NCI-H524 treated with DMSO at 0.1 percent for 48 hours (cell line): ENCODE results near the gene ATOSB.

Source experiments
- DNase-seq: peaks from one replicate; lab custom pipeline; 2025; lab: John Stamatoyannopoulos, UW

The ATOSB gene

GRCh38 chr9:35112257-35113020 lies 3.2 kb downstream of the ATOSB start:
- no peak for DNase-seq

DNA sequence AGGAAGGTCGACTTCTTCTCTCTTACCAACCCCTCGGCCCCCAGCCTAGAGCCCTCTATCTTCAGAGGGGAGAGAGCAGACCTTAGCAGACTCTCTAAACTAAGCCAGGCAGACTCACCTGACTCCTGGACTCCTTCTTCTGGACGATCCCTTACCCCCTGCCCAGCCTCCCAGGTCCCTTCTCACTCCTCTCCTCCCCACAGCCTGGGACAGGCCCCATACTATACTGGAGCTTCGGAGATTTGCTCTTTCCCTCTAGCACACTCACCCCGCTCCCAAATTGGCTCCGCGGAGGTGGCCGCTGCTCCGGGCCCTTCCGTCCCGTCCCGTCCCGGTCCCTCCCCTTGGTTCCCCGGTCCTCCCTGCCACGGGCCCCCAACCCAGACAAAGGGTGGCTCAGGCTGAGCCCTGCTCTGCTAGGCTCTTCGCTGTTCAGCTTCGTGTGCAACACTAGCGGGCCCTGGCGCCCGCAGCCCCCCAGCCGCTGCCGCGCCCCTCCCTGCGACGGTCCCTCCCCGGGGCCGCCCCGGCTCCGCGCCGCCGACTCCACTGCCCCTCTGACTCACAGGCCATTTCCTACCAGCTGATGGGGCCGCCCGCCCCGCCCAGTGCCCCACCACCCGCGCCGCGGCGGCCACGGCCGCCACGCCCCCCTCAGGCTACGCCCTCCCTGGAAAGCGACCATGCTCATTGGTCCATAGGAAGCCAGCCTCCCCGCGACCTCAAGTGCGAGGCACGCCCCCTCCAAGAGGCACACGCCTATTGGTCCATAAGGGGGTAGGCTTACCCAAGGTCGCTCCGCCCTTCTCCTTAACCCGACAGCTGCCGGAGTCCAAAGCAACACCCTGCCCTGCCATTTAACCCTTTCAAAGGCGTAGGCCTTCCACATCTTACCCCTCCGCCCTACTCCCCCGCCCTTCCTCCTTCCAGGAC lies 4.4 kb downstream of the ATOSB start:
- peak; percentile 59 for DNase-seq

DNA sequence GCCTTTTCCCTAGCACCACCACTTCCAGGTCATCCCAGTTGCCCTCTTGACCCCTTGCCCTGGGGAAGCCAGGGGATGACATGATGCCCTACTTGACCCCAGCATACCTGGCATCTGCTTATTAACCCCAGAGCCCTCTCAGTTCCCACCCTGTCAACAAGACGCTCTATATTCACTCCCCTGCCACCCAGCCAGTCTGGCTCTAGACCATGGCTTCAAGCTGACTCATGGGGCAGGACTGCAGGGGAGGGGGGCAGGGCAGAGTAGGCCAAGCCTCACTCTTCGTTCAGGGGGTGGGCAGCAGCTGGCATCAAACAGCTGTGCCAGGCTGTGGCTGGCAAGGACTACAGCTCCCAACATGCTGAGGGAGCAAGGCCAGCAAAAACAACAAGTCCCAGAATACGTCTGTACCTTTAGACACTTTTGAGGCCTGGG lies 5.3 kb downstream of the ATOSB start:
- no peak for DNase-seq

DNA sequence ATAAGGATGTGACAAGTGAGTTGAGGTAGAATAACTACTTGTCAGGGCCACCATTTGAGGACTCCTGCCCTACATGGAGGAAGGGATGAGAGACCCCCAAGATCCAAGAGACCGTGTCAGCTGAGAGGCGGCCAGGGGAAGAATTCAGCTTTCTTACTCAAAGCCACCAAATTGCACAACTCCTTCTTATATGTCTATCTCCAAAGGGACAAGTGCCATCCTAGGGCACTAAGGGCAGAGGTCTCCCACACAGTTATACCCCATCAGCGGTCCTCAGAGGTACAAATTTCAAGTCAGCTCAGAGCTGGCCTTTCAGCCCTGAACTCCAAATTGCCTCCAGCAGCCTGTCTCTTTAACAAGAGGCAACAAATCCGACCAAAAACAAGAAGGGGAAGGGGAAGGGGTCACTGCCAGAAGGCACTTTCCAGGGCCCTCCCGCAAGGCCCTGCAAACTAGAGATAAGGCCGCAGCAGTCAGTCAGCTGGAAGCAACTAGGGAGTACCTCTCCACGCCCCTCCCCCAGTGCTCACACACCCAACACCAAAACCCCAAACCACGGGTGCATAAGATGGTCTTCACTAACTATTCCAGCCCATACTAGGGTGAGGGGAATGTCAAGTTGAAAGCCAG lies 6.6 kb downstream of the ATOSB start:
- DNase-seq = no peak

- DNase-seq = no peak
Measured at GRCh38 chr9:35108461-35108860, 7.2 kb downstream of the ATOSB start.

DNA sequence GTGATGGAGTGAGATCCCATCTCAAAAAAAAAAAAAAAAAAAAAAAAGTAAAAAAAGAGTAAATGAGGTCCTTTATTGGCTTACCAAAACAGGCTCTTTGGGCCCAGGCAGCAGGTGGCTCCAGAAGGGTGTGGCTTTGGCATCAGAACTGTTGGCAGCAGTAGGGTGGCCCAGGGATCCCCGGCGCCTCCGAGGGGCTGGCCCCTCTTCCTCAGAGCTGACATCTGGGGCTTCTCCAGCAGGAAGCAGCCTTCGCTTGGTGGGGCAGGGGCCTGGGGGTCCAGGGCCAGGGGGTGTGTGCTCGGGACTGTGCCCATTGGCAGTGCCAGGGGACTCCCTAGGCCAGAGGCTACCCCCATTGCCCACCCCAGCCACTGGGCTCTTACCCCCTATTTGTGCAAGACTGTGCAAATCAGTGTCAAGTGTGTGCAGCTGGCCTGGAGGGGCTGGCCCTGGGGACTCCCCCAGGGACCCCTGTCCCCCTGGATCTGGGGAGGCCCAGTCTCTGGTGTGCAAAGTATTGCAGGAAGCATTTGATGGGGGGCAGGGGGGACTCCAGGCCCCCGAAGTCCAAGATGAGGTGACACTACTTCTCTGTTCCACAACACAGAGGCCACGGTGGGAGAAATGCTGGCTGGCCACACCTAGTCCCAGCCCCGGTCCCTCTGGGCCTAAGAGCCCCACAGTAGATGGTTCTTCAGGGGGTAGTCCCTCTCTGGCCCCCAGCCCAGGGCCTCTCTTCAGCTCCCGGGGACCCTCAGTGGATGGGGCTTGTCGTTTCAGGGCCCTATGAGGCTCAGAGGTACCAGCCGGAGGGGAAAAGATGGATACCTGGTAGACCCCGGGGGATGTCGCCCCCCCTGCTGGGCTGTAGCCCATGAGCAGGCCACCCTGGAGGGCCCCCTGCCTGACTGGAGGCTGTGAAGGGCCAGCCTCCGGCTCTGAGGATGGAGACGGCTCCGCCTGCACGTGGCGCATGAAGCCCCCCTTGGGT lies 8.1 kb downstream of the ATOSB start:
- no peak for DNase-seq

DNA sequence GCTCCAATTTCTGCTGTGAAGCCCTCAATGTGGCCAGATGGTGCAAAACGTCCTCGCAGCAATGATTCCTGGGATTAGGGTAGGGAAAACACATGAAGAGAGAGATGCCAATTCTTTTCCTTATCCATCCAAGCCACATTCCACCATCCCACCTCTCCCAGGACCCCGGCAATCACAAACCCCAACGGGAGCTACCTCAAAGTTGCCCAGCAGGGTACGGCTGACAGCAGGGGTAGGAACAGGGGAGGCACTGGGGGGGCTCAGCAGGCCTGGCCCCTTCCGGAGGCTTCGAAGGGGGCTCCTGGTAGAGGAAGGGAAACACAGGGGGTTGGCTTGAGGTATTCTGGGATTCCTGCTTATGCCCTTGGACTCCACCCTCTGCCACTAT lies 9.3 kb downstream of the ATOSB start:
- no peak for DNase-seq

GRCh38 chr9:35105571-35106342 lies 9.9 kb downstream of the ATOSB start:
- no peak for DNase-seq

DNA sequence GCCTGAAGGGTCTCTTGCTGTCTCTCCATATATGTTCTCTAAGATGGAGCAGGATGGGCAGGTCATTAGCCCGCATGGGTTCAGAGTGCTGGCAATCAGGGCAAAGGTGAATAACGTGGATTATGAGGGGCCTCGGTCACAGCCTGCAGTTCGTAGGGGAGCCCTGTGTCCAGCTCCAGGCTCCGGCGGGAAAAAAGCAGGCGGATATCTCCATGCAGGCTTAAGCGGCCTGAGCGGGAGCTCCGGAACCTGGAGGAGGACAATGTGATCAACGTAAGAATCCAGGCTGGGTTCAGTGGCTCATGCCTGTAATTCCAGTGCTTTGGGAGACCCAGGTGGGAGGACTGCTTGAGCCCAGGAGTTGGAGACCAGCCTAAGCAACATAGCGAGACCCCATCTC lies 10.5 kb downstream of the ATOSB start:
- no peak for DNase-seq

- no peak for DNase-seq
Measured at GRCh38 chr9:35104586-35104985, 11.1 kb downstream of the ATOSB start.

- DNase-seq = no peak
Measured at GRCh38 chr9:35103660-35104191, 11.9 kb downstream of the ATOSB start.

GRCh38 chr9:35102769-35103659 lies 12.6 kb downstream of the ATOSB start, which contains the start of gene STOML2:
STOML2 (minus strand) TSS chr9:35103131; CDS start chr9:35103094, 37 bp downstream.
- DNase-seq = peak; percentile 86

DNA sequence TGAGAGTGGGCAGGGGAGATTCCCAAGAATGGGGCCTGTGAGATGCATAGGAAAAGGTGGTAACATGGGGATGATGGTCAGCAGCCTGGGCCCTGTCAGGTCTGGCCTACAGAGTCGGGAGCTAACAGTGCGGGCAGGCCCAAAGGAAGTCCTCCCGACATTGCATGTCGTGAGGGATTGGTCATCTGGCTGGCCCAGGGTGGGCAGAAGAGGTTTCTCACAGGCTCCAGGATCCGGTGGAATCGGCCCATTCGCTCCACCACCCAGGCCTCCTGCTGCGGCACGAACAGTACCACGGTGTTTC lies 13.2 kb downstream of the ATOSB start:
- DNase-seq = no peak

DNA sequence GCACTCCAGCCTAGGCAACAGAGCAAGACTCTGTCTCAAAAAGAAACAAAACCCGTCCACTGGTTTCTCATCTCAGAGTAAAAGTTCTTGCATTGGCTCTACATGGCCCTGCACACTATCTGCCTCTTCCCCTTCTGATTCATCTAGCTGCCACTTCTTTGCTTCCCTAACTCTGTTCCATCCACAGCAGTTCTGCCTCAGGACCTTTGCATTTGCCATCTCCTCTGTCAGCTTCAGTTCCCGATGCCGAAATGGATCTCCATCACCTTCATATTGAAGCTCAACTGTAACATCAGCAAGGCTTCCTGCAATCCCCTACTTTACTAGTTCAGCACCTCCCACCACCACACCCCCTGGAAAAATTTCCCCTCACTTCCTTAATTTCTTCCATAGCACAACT lies 18.1 kb downstream of the ATOSB start:
- no peak for DNase-seq

DNA sequence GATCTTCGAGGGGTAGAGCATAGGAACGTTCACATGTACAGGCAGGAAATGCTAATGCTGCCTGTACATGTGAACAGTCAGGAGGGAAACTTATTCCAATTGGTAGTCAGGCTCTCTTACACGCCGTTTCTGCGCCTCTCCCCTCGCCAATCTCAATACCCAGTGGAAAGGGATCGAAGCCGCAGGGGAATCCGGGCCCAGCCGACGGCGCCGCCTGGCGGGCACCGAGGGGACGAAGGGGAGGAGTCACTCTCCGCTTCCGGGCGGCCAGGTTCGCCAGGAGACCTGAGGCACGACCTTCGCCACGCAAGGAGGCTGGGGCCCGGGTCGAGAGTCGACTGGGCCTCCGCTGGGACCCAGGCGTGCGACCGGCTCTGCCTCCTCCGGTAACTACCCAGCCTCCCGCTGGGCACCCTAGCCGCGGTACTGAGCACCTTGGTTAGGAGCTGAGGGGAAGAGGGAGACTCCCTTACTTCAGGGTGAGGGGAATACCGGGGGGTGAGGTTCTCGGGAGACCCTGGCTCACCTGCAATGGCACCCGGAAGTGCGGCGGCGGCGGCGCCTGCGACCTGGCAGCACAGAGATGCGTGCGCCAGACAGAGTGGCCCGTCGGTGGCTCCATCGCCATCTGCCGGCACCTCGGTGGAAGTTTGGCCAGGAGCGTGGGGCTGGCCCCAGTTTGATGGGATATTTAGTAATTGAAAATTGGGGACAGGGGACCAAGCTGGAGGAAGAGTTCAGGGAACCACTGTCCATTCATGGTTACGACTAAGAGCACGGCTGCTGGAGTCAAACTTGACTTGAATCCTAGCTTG lies 19.4 kb downstream of the ATOSB start, which contains the start of gene PIGO:
TSS of gene PIGO (minus strand) at position 557 of the 815 bp plus-strand sequence. CDS start 1,026 bp downstream, outside the sequence.
- peak; percentile 36 for DNase-seq

DNA sequence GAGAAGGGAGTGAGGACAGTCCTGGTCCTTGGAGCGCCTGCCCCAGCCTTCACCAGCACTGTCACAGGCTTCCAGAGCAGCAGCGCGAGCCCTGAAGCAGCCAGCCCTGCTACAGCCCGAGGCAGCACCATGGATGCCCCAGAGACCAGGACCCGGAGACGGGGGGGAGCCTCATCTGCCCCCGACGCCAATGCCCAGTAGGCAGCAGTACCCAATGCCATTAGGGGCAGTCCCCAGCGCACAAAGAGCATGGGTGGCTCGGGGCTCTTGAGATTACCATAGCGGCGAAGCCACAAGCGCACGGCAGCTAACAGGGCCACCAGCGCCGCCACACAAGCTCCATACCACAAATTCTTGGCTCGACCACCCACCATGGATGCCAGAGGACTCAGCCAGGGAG lies 24.1 kb downstream of the ATOSB start:
- no peak for DNase-seq

DNA sequence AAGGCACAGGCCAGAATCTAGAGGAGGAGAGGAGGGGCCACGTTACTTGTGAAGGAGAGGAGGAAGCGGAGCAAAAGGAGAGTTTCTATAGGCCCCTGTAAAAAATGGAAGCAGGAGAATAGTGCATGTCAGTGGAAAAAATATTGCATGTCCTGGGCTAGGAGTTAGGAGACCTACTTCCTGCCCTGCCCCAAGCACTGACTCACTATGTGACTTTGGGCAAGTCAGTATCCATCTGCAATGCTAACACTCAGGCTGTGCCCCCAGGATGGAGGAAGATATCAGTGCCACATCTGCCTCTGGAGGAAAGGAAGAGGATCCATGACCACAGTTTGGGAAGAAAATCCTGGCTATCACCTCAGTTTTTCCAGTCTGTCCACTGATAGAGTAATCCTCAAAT lies 26.2 kb downstream of the ATOSB start:
- no peak for DNase-seq

- DNase-seq = no peak
Measured at GRCh38 chr9:35085078-35085477, 30.6 kb downstream of the ATOSB start.
